MM.1S (cell line): ENCODE results near the gene PIR.

ENCODE experiments used
- DNase-seq: peaks from one replicate; pipeline ENCODE4 v3.0.0-alpha.2; 2015
- H2AFZ ChIP-seq: fragments of 300-600 bp; sonication (generic); 2 replicates; pipeline ENCODE4 v1.6.0; 2016; ENCODE audit warnings: antibody characterized with exemption, low read length
- H3F3A ChIP-seq: fragments of 300-600 bp; sonication (generic); 2 replicates; pipeline ENCODE4 v1.6.1; 2016; ENCODE audit warnings: mild to moderate bottlenecking, antibody characterized with exemption, low read length, moderate library complexity, mixed read lengths; ENCODE audit not compliant: insufficient read depth
- H3K27ac ChIP-seq: fragments of 300-600 bp; sonication (generic); 2 replicates; pipeline ENCODE4 v1.5.1; 2016; ENCODE audit warnings: mild to moderate bottlenecking, low read length
- H3K27me3 ChIP-seq: fragments of 300-600 bp; sonication (generic); replicated peaks from 2 replicates; pipeline ENCODE4 v1.6.0; 2016; ENCODE audit warnings: low read length; ENCODE audit not compliant: insufficient read depth
- H3K36me3 ChIP-seq: fragments of 300-600 bp; sonication (generic); replicated peaks from 2 replicates; pipeline ENCODE4 v1.6.1; 2016; ENCODE audit warnings: mild to moderate bottlenecking, low read length, mixed read lengths; ENCODE audit not compliant: insufficient read depth
- H3K4me1 ChIP-seq: fragments of 300-600 bp; sonication (generic); 2 replicates; pipeline ENCODE4 v1.6.1; 2016; ENCODE audit warnings: low read length, mixed read lengths
- H3K4me2 ChIP-seq: fragments of 300-600 bp; sonication (generic); 2 replicates; pipeline ENCODE4 v1.6.0; 2016; ENCODE audit warnings: low read depth, low read length
- H3K4me3 ChIP-seq: fragments of 300-600 bp; sonication (generic); 2 replicates; pipeline ENCODE4 v1.5.1; 2016; ENCODE audit warnings: low read length, mixed read lengths
- H3K79me2 ChIP-seq: fragments of 300-600 bp; sonication (generic); 2 replicates; pipeline ENCODE4 v1.6.1; 2016; ENCODE audit warnings: mixed run types, low read length, mixed read lengths
- H3K9ac ChIP-seq: fragments of 300-600 bp; sonication (generic); 2 replicates; pipeline ENCODE4 v1.6.1; 2016; ENCODE audit warnings: low read length, mixed read lengths
- H3K9me2 ChIP-seq: fragments of 300-600 bp; sonication (generic); replicated peaks from 2 replicates; pipeline ENCODE4 v1.6.1; 2016; ENCODE audit warnings: mild to moderate bottlenecking, low read length, mixed read lengths; ENCODE audit not compliant: insufficient read depth
- H3K9me3 ChIP-seq: fragments of 300-600 bp; sonication (generic); replicated peaks from 2 replicates; pipeline ENCODE4 v1.6.1; 2016; ENCODE audit warnings: mild to moderate bottlenecking, low read length, mixed read lengths; ENCODE audit not compliant: insufficient read depth
- H4K20me1 ChIP-seq: fragments of 300-600 bp; sonication (generic); 2 replicates; pipeline ENCODE4 v1.6.1; 2016; ENCODE audit warnings: mild to moderate bottlenecking, low read length, moderate library complexity, mixed read lengths; ENCODE audit not compliant: insufficient read depth
- EZH2 ChIP-seq: fragments of 300-600 bp; sonication (generic); optimal IDR thresholded peaks from 2 replicates; pipeline ENCODE3; 2017; ENCODE audit warnings: low read depth, mild to moderate bottlenecking, antibody characterized with exemption, low read length, mixed read lengths
- EZH2phosphoT487 ChIP-seq: fragments of 300-600 bp; sonication (generic); IDR thresholded peaks from 2 replicates; pipeline ENCODE4 v1.6.1; 2018; ENCODE audit warnings: antibody characterized with exemption, low read length
- TF ChIP-seq, protein P1 (sequence below): fragments of 300-600 bp; sonication (generic); IDR thresholded peaks from 2 replicates; pipeline ENCODE4 v1.5.1; 2016; ENCODE audit warnings: antibody characterized with exemption, low read length, mixed read lengths

PIR gene

GRCh38 chrX:15430584-15430983 is 62.5 kb downstream of the PIR start:
- Histone ChIP-seq H3K79me2 (no peaks in the 10 kb centered on the region), H4K20me1 (no peaks in the 10 kb centered on the region), H3K9me2 (no peaks in the 10 kb centered on the region), H2AFZ (no peak overlapping the region), H3K9ac (no peak overlapping the region), H3K9me3 (no peaks in the 10 kb centered on the region), H3K27ac (no peak overlapping the region), H3K36me3 (no peaks in the 10 kb centered on the region), H3K4me1 (no peaks in the 10 kb centered on the region), H3K27me3 (no peaks in the 10 kb centered on the region), H3K4me3 (no peak overlapping the region), H3F3A (no peaks in the 10 kb centered on the region), H3K4me2 (no peak overlapping the region)
- TF ChIP-seq EZH2phosphoT487 (no peak), EZH2 (no peak)
- TF ChIP-seq, protein P1, sequence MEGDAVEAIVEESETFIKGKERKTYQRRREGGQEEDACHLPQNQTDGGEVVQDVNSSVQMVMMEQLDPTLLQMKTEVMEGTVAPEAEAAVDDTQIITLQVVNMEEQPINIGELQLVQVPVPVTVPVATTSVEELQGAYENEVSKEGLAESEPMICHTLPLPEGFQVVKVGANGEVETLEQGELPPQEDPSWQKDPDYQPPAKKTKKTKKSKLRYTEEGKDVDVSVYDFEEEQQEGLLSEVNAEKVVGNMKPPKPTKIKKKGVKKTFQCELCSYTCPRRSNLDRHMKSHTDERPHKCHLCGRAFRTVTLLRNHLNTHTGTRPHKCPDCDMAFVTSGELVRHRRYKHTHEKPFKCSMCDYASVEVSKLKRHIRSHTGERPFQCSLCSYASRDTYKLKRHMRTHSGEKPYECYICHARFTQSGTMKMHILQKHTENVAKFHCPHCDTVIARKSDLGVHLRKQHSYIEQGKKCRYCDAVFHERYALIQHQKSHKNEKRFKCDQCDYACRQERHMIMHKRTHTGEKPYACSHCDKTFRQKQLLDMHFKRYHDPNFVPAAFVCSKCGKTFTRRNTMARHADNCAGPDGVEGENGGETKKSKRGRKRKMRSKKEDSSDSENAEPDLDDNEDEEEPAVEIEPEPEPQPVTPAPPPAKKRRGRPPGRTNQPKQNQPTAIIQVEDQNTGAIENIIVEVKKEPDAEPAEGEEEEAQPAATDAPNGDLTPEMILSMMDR = no peak
- no peak for DNase-seq

DNA sequence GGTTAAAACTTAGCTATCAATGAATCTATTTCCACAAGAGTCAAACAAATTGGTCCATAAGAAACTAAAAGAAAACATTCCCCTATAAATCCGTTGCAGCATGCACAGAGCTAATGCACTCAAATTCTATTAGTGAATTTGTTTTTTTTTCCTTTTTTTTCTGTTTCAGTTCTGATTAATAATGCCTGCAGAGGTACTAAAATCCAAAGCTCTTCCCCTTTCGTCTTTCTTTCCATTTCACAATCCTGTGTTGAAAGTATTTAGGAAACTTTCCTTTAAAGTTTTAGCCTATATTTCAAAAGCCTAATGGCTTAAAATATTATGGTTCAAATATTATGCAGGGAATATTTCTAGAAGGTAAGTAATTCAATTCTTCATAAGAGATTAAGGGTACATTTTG is 63.1 kb downstream of the PIR start:
- Histone ChIP-seq H3K9me3 (no peaks in the 10 kb centered on the region), H3K27me3 (no peaks in the 10 kb centered on the region), H3K9me2 (no peaks in the 10 kb centered on the region), H3K4me2 (no peak overlapping the region), H3K27ac (no peak overlapping the region), H3K9ac (no peak overlapping the region), H3K36me3 (no peaks in the 10 kb centered on the region), H3F3A (no peaks in the 10 kb centered on the region), H3K4me3 (no peak overlapping the region), H4K20me1 (no peaks in the 10 kb centered on the region), H3K4me1 (no peaks in the 10 kb centered on the region), H2AFZ (no peak overlapping the region), H3K79me2 (no peaks in the 10 kb centered on the region)
- TF ChIP-seq, protein P1 = no peak
- TF ChIP-seq EZH2phosphoT487 (no peak), EZH2 (no peak)
- DNase-seq = no peak

GRCh38 chrX:15425024-15425423 is 68.1 kb downstream of the PIR start:
- no peak overlapping the region for H3K4me2 ChIP-seq
- H3K9me3 ChIP-seq = no peaks in the 10 kb centered on the region
- no peaks in the 10 kb centered on the region for H3F3A ChIP-seq
- H3K36me3 ChIP-seq = no peaks in the 10 kb centered on the region
- TF ChIP-seq EZH2phosphoT487 = no peak
- TF ChIP-seq EZH2 = no peak
- no peak overlapping the region for H2AFZ ChIP-seq
- H3K4me3 ChIP-seq = no peak overlapping the region
- no peaks in the 10 kb centered on the region for H3K27me3 ChIP-seq
- H3K9ac ChIP-seq = no peak overlapping the region
- no peaks in the 10 kb centered on the region for H3K79me2 ChIP-seq
- DNase-seq = no peak
- no peaks in the 10 kb centered on the region for H3K9me2 ChIP-seq
- no peak overlapping the region for H3K27ac ChIP-seq
- no peaks in the 10 kb centered on the region for H3K4me1 ChIP-seq
- H4K20me1 ChIP-seq = no peaks in the 10 kb centered on the region

DNA sequence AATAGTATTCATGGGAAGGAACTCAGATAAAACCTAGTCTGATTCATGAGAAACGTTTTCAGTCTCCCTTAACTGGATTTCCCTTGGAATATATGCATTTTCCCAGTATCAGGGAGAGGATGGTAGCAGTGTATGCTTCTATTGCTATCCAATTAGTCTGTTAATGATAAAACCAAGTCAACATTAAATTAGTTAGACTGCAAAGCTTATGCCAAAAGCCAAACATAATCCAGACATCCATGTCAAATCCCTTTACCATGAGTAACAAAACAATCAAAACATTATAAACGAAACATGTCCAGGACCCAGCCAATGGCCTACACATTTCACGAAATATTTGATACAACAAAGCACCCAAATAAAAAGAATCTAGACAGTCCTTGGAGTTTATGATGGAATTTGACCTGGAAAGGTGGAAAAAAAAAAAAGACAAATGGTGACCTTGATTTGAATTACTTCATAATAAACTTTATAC is 74.4 kb downstream of the PIR start:
- H3K9me3 ChIP-seq = no peaks in the 10 kb centered on the region

More for the DNA sequence above, 74.4 kb downstream of the PIR start:
- Histone ChIP-seq H3F3A (no peaks in the 10 kb centered on the region), H3K36me3 (no peaks in the 10 kb centered on the region), H3K4me1 (no peaks in the 10 kb centered on the region), H3K27me3 (no peaks in the 10 kb centered on the region), H2AFZ (no peak overlapping the region), H3K9ac (no peak overlapping the region), H3K79me2 (no peaks in the 10 kb centered on the region), H3K4me3 (no peak overlapping the region), H3K4me2 (no peak overlapping the region), H4K20me1 (no peaks in the 10 kb centered on the region), H3K27ac (no peak overlapping the region), H3K9me2 (no peaks in the 10 kb centered on the region)
- DNase-seq = no peak
- TF ChIP-seq, protein P1 = no peak
- TF ChIP-seq EZH2 (no peak), EZH2phosphoT487 (no peak)
